GM12878 (cell line): ENCODE results near the gene PGK1. TPM values are rescaled to one million over a fixed set of nuclear protein-coding genes. Genes with fewer than 3 reads are reported as not detected.
A peak's percentile ranks its signal among the peaks of the same experiment; 100 is the strongest.

ENCODE experiments used
- EED ChIP-seq: sonication (generic); IDR thresholded peaks from 2 replicates; pipeline ENCODE4 v1.6.1; 2016; ENCODE audit warnings: antibody characterized with exemption, low read depth
- EGR1 ChIP-seq, 2 experiments: IDR thresholded peaks; 1 replicate in 1 of 2; 2 replicates in 1 of 2; pipeline ENCODE4 v1.6.1; 2011 to 2012; ENCODE audit warnings: low read depth in 2 of 2, low read length in 2 of 2, borderline replicate concordance in 1 of 2, mild to moderate bottlenecking in 1 of 2, moderate library complexity in 1 of 2
- ETV6 ChIP-seq, 2 experiments: fragments of 450-650 bp in 1 of 2; IDR thresholded peaks in 1 of 2; conservative IDR thresholded peaks in 1 of 2; 2 replicates each; pipeline ENCODE4 v1.6.1; 2014; ENCODE audit warnings: antibody characterized with exemption in 1 of 2, borderline replicate concordance in 1 of 2, low read depth in 1 of 2, mild to moderate bottlenecking in 1 of 2, moderate library complexity in 1 of 2
- FOS ChIP-seq: IDR thresholded peaks from 3 replicates; pipeline ENCODE4 v1.6.1; 2011; ENCODE audit warnings: borderline replicate concordance; ENCODE audit not compliant: insufficient read length; ENCODE audit errors: extremely low read depth
- HCFC1 ChIP-seq: fragments of 150-350 bp; IDR thresholded peaks from 2 replicates; pipeline ENCODE4 v1.6.1; 2014; ENCODE audit warnings: low read length
- HDGF ChIP-seq: fragments of 450-650 bp; IDR thresholded peaks from 2 replicates; pipeline ENCODE4 v1.6.1; 2016; ENCODE audit warnings: antibody characterized with exemption
- JUNB ChIP-seq: IDR thresholded peaks from 2 replicates; pipeline ENCODE4 v1.6.1; 2016; ENCODE audit warnings: antibody characterized with exemption, mild to moderate bottlenecking
- KAT2A ChIP-seq: conservative IDR thresholded peaks from 2 replicates; pipeline ENCODE4 v1.6.1; 2011; ENCODE audit warnings: low read depth, low read length; ENCODE audit not compliant: control insufficient read depth
- KDM1A ChIP-seq: fragments of 200-600 bp; sonication (generic); IDR thresholded peaks from 2 replicates; pipeline ENCODE4 v1.6.1; 2016; ENCODE audit warnings: borderline replicate concordance
- NBN ChIP-seq: fragments of 450-650 bp; IDR thresholded peaks from 2 replicates; pipeline ENCODE4 v1.6.1; 2016
- NKRF ChIP-seq: fragments of 450-650 bp; conservative IDR thresholded peaks from 2 replicates; pipeline ENCODE4 v1.6.1; 2017; ENCODE audit warnings: mild to moderate bottlenecking, moderate library complexity
- PBX3 ChIP-seq: IDR thresholded peaks from 2 replicates; pipeline ENCODE4 v1.6.1; 2011; ENCODE audit warnings: mild to moderate bottlenecking, low read depth, low read length, moderate library complexity; ENCODE audit not compliant: insufficient replicate concordance
- SKIL ChIP-seq: fragments of 450-650 bp; IDR thresholded peaks from 2 replicates; pipeline ENCODE4 v1.6.1; 2017; ENCODE audit warnings: mild to moderate bottlenecking, low read depth, inconsistent platforms; ENCODE audit not compliant: poor library complexity, severe bottlenecking
- SMAD1 ChIP-seq: fragments of 450-650 bp; IDR thresholded peaks from 2 replicates; pipeline ENCODE4 v1.6.1; 2018; ENCODE audit warnings: mild to moderate bottlenecking, low read depth; ENCODE audit not compliant: partially characterized antibody
- SP1 ChIP-seq: IDR thresholded peaks from one replicate; pipeline ENCODE4 v1.6.1; 2011; ENCODE audit warnings: low read depth, low read length
- SPI1 ChIP-seq: IDR thresholded peaks from 2 replicates; pipeline ENCODE4 v1.6.1; 2011; ENCODE audit warnings: low read depth, mild to moderate bottlenecking, low read length, moderate library complexity, borderline replicate concordance; ENCODE audit not compliant: insufficient read depth
- STAT1 ChIP-seq: fragments of 450-650 bp; conservative IDR thresholded peaks from 2 replicates; pipeline ENCODE4 v1.6.1; 2014; ENCODE audit warnings: antibody characterized with exemption, mild to moderate bottlenecking
- SUPT20H ChIP-seq: IDR thresholded peaks from 2 replicates; pipeline ENCODE4 v1.6.1; 2011; ENCODE audit warnings: low read depth, mild to moderate bottlenecking, low read length, moderate library complexity, borderline replicate concordance; ENCODE audit not compliant: control insufficient read depth
- TARDBP ChIP-seq: IDR thresholded peaks from 2 replicates; pipeline ENCODE4 v1.6.1; 2016; ENCODE audit warnings: borderline replicate concordance
- ZBTB11 ChIP-seq: fragments of 450-650 bp; formaldehyde crosslinking; IDR thresholded peaks from 2 replicates; pipeline ENCODE4 v1.5.0; 2022; ENCODE audit warnings: mild to moderate bottlenecking, missing genetic modification characterization
- polyA plus RNA-seq, 11 experiments: library from polyadenylated mRNA; depleted of rRNA in 4 of 11; unstranded in 6 of 11; stranded (reverse) in 5 of 11; fragments of >200 nt; fragmentation: Nextera tagmentation in 4 of 11; fragmentation: Illumina TruSeq in 1 of 11; extraction: Ambion mirVana in 4 of 11; extraction: Trizol in 1 of 11; gene quantifications; 1 replicate in 1 of 11; 2 replicates in 10 of 11; pipeline versions ENCODE4 v1.2.1 to v1.2.3, GENCODE V29; 2011 to 2016; ENCODE audit warnings: inconsistent platforms in 2 of 11, missing spikeins in 2 of 11, low read depth in 1 of 11
- total RNA-seq, 4 experiments: library from RNA; depleted of rRNA in 3 of 4; stranded (reverse); fragments of >200 nt in 3 of 4; fragmentation: Illumina TruSeq in 1 of 4; extraction: Trizol in 1 of 4; gene quantifications; 2 replicates each; pipeline versions ENCODE4 v1.2.1 to v1.2.3, GENCODE V29; 2013 to 2021

The PGK1 gene
- total and polyA plus RNA-seq, 10 of the 15 experiments (the other 5 are each of a cell fraction or from before 2014, with no cell fraction given) = 370 to 1,825 (median 629) TPM

DNA sequence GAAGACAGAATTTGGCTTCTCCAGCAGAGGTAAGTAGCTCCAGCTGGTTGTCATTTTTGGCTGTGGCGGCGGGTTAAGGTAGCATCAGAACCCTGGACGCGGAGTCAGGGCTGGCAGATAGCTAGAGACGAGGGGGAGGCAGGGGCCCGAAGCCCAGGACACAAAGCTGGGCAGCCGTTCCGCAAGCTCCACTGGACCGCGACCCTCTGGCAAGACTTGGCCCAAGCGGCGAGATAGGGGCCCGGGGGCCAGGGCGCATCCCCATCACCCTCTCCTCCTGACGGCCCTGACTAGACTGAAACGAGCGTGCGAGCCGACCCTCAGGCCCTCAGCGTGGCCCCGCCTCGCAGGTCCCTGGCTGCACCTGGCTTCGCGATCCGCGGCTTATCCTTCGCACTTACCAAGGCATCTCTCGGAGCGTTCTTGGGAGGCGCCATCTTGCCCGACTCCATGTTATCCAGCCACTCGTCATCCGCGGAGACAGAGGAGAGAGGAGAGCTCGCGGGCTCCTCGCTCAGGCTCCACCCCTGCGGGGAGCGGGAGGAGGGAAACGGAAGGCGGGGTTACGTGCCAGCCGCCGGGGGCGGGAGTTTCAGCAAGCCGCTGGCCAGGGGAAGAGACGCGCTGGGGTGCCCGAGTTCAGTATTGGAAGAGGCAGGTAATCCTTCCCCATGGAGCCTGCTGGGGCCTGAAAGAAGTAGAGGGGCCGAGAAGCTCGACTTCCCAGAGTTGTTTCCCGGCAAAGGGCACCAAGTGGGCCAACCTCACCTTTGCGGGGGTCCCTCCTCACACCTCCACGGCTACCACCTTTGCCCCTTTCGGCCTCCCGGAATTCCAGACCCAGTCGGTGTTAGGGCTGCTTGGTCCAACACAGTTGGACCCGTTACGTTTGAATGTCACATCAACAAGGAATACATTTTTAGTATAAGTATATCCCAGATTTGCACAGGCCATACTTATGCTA, 35.4 kb downstream of the PGK1 start, which contains the start of gene TAF9B (continued):
- no peak for TF ChIP-seq NKRF
- TF ChIP-seq HCFC1 = no peak
- TF ChIP-seq JUNB = no peak
- no peak for TF ChIP-seq STAT1
- peak; percentile 1 for TF ChIP-seq PBX3
- TF ChIP-seq SUPT20H = no peak
- TF ChIP-seq EGR1 (IDR thresholded peaks at IDR 0.05; ENCODE audit: borderline replicate concordance in 1 of 2, low read depth in 2 of 2, low read length in 2 of 2) = 0 out of 3 replicates have a peak, but pooled peaks of 1 of the 2 experiments have one; percentile 9
- no peak for TF ChIP-seq TARDBP
- no peak for TF ChIP-seq EED
- no peak for TF ChIP-seq SKIL
- TF ChIP-seq FOS = no peak
- no peak for TF ChIP-seq SMAD1
- TF ChIP-seq HDGF = no peak
- TF ChIP-seq SP1 = no peak
- TF ChIP-seq ZBTB11 (CRISPR knock-in tag) = no peak
- TF ChIP-seq NBN = 0 out of 2 replicates have a peak, but pooled peaks have one; percentile 47
- TF ChIP-seq SPI1 = no peak
- TF ChIP-seq ETV6 (conservative IDR thresholded peaks at IDR 0.05 in 1 of 2, IDR thresholded peaks at IDR 0.05 in 1 of 2; ENCODE audit: borderline replicate concordance in 1 of 2, low read depth in 1 of 2) = no peak
- TF ChIP-seq KDM1A = no peak
- TF ChIP-seq KAT2A = no peak
